Right lobe of liver (tissue), 6 donors: ENCODE results near the gene DNMBP. TPM values are rescaled to one million over a fixed set of nuclear protein-coding genes. Genes with fewer than 3 reads are reported as not detected.

Experiments used
- ATAC-seq, 4 donors: fragments of 200-7000 bp; cut with Tn5 transposase; one replicate each; pipeline ENCODE4 v1.9.1; 2020; ENCODE audit warnings: mild to moderate bottlenecking in 4 of 4, moderate library complexity in 4 of 4
- DNase-seq, 3 donors: peaks; one replicate each; pipeline ENCODE4 v3.0.0-alpha.2; 2020
- H3K27ac ChIP-seq, 3 donors: fragments of 200-600 bp; one replicate each; pipeline ENCODE4 v1.8.0; 2022
- H3K27me3 ChIP-seq, 2 donors: fragments of 200-600 bp; one replicate each; pipeline ENCODE4 v1.8.0; 2022
- H3K36me3 ChIP-seq, 4 donors: fragments of 200-600 bp; sonication (generic) in 1 of 4; one replicate each; pipeline versions ENCODE4 v1.5.1 to v1.8.0; 2017 to 2022; ENCODE audit warnings: control low read depth in 1 of 4
- H3K4me1 ChIP-seq, 4 donors: fragments of 200-600 bp; sonication (generic) in 1 of 4; one replicate each; pipeline versions ENCODE4 v1.5.1 to v1.8.0; 2017 to 2022; ENCODE audit warnings: control low read depth in 1 of 4
- H3K4me3 ChIP-seq, 3 donors: fragments of 200-600 bp; one replicate each; pipeline ENCODE4 v1.8.0; 2022
- H3K9me3 ChIP-seq, 4 donors: fragments of 200-600 bp; sonication (generic) in 1 of 4; one replicate each; pipeline versions ENCODE4 v1.5.1 to v1.8.0; 2017 to 2022; ENCODE audit warnings: control low read depth in 1 of 4
- POLR2A ChIP-seq: fragments of 450-650 bp; IDR thresholded peaks from one replicate; pipeline ENCODE4 v1.6.1; 2017; ENCODE audit warnings: antibody characterized with exemption, mild to moderate bottlenecking
- WGBS: methylation state at CpG from one replicate; pipeline ENCODE4 v1.1.6; 2018; ENCODE audit warnings: low coverage, low lambda C conversion rate; ENCODE audit not compliant: insufficient coverage; ENCODE audit errors: missing lambda C conversion rate; 5-methylcytosine and 5-hydroxymethylcytosine counted together
- intact Hi-C, 2 donors: fragments of 100-400 bp; cut with DNase I; formaldehyde crosslinking; loops; one replicate each; pipeline versions ENCODE4 v1.11.2 to v1.14.1; 2022
- total RNA-seq, 6 experiments: library from RNA; depleted of rRNA in 2 of 6; stranded (reverse); fragments of >200 nt in 2 of 6; fragmentation: NEBNext Ultra II Directional in 3 of 6; extraction: Animal tissue kit (Norgen Biotek cat#: 25700) in 3 of 6; gene quantifications; one replicate each; pipeline versions ENCODE4 v1.1.0 to v1.2.4, GENCODE V29; 2016 to 2023
- TF ChIP-seq, protein P1 (sequence below), 4 donors: fragments of 200-600 bp in 3 of 4; fragments of 450-650 bp in 1 of 4; IDR thresholded peaks; one replicate each; pipeline versions ENCODE4 v1.5.1 to v1.8.0; 2016 to 2022; ENCODE audit warnings: antibody characterized with exemption in 4 of 4, mild to moderate bottlenecking in 2 of 4
- donor health status: DM: no; HTN: yes; CAD: no.
- donor health status: DM: no; HTN: no; CAD: no.
- donor health status: DM: no; HTN: no; CAD: no.
- donor health status: DM: no; HTN: yes; CAD: no.
- donor health status: DM: no; HTN: yes; CAD: no.

The DNMBP gene
- total RNA-seq, 6 experiments from 2014 or later: 7.9 to 12.7 (median 9.9) TPM

DNA sequence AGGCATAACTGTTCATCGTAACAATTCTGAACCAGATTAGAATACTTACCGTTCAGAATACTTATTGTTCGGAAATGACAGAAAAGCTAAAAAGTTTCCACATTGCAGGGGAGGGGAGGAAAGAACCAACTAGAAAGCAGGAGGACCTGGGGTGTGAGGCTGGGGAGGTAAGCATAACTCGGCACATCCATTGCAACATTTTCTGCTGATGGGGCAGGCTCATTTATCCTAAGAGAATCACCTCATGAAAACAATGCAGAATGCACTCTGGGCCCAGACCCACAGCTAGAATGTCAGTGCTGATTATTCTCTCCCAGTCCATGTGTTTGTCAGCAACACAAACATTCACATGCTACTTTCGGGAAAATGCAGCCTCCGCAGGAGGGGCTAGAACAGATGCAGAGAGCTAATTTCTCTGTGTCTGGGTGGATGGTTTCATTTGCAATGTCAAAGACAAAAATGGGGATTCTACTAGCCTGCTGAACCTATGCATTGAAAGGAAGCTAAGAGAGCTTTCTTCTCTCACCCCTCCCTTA is 9.6 kb downstream of the DNMBP start:
- no peak overlapping the region for H3K4me3 ChIP-seq
- intact Hi-C loops: no loop called here
- ATAC-seq (no peak), DNase-seq (no peak)
- H3K36me3 ChIP-seq: no peaks in the 10 kb centered on the region
- no peaks in the 10 kb centered on the region for H3K27me3 ChIP-seq
- 86% methylated on average over 4 of the region's 6 CpGs for WGBS
- TF ChIP-seq POLR2A: no peak
- TF ChIP-seq, protein P1, sequence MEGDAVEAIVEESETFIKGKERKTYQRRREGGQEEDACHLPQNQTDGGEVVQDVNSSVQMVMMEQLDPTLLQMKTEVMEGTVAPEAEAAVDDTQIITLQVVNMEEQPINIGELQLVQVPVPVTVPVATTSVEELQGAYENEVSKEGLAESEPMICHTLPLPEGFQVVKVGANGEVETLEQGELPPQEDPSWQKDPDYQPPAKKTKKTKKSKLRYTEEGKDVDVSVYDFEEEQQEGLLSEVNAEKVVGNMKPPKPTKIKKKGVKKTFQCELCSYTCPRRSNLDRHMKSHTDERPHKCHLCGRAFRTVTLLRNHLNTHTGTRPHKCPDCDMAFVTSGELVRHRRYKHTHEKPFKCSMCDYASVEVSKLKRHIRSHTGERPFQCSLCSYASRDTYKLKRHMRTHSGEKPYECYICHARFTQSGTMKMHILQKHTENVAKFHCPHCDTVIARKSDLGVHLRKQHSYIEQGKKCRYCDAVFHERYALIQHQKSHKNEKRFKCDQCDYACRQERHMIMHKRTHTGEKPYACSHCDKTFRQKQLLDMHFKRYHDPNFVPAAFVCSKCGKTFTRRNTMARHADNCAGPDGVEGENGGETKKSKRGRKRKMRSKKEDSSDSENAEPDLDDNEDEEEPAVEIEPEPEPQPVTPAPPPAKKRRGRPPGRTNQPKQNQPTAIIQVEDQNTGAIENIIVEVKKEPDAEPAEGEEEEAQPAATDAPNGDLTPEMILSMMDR (IDR thresholded peaks at IDR 0.05): no peak
- H3K4me1 ChIP-seq: peaks cover 0 to 5% (median 0%) of the 10 kb centered on the region in 4 donors
- H3K27ac ChIP-seq: no peak overlapping the region
- H3K9me3 ChIP-seq: no peaks in the 10 kb centered on the region

DNA sequence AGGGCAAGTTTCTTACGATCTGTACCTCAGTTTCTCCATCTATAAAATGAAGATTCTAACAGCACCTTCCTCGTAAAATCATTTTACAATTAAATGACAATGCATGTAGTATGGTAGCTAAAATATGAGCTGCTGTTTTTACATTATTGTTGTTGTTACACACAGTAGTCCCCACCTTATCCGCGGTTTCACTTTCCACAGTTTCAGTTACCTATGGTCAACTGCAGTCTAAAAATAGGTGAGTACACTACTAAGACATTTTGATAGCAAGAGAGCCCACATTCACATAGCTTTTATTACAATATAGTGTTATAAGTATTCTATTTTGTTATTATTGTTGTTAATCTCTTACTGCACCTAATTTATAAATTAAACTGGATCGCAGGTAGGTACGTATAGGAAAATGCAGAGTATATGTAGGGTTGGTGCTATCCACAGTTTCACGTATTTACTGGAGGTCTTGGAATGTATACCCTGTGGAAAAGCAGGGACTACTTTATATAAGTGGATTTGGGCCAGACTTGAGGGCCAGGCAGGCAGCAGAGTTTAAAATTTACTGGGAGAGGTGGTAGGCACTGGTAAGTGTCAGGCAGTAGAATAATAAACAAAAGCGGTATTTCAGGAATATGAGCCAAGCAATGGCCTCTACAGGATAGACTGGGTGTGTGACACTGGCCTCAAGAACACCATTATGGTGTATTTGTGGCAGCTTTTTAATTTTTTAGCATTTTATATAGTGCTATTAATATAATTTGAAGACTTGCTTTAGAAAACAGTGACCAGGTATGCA is 10.2 kb downstream of the DNMBP start:
- DNase-seq (no peak), ATAC-seq (no peak)
- Histone ChIP-seq H3K27ac (no peak overlapping the region), H3K4me1 (peaks cover 0 to 5% (median 0%) of the 10 kb centered on the region in 4 donors), H3K4me3 (no peak overlapping the region), H3K9me3 (no peaks in the 10 kb centered on the region), H3K36me3 (no peaks in the 10 kb centered on the region), H3K27me3 (no peaks in the 10 kb centered on the region)
- intact Hi-C loops: no loop called here
- TF ChIP-seq POLR2A: no peak
- TF ChIP-seq, protein P1 (IDR thresholded peaks at IDR 0.05): no peak
- WGBS: 91% methylated on average over 8 of the region's 8 CpGs

DNA sequence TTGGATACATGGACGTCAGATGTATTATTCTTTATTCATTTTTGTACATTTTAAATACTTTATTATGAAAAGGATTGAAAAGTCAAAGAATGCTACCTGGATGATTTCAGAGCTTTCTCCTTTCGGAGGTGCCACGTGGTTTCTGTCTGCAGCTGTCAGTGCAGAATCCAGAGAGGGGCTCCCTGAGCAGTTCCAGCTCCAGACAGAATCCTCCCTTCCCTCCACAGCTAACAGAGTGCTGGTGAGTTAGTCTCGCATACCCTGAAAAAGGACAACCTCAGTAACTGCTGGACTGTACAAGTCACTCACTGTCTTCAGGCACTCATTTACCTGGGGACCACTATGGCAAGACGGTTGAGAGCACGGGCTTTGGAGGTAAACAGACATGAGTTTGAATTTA is 10.9 kb downstream of the DNMBP start:
- TF ChIP-seq, protein P1 (IDR thresholded peaks at IDR 0.05): no peak
- intact Hi-C loops: no loop called here
- no peak overlapping the region for H3K4me3 ChIP-seq
- no peak overlapping the region for H3K27ac ChIP-seq
- ATAC-seq: no peak
- peaks cover 0 to 5% (median 0%) of the 10 kb centered on the region in 4 donors for H3K4me1 ChIP-seq
- no peaks in the 10 kb centered on the region for H3K36me3 ChIP-seq
- no peaks in the 10 kb centered on the region for H3K9me3 ChIP-seq
- no peak for DNase-seq
- 97% methylated on average over 5 of the region's 6 CpGs for WGBS
- no peaks in the 10 kb centered on the region for H3K27me3 ChIP-seq

DNA sequence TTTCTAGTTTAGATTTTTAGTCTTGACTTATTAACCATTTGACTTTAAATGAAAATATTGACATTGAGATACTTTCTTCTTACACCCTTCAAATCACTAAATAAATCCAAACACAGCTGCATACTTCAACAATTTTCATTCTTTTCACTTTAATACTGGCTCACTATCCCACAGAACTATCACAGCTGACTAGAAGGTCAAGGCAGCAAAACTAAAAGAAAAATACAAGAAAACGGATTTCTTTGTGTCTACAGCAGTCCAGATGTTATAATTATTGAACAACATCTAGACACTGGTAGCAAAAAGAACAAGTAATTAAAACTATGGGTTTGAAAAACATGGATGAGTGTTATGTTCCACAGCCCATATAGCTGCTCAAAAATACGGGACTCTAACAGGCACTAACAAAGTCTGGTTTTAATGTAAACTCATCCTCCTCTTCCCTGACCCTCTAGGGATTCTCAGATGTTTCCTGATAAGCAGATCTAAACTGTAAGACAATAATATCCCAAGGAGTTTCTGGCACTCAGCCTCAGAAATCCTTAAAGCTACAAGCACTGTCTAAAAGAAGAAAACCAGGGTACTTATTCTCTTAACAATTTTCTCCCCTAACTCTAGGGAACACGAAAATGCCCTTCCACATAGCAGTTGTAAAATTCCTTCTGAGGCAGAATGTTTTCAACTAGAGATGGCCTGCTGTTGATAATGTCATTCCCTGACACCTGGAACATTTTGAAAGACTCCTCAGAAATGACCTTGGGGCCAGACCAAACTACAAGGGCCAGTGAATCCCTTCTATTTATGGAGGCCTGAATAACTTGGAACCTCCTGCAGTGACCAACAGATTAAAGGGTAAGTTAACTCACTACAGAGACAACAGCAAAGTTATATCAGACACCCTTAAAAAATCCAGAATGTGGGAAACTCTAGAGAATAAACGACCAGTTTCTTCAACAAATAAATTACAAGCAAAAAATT is 12.8 kb downstream of the DNMBP start:
- H3K4me1 ChIP-seq: peaks cover 0 to 5% (median 0%) of the 10 kb centered on the region in 4 donors
- DNase-seq (no peak), ATAC-seq (no peak)
- no peaks in the 10 kb centered on the region for H3K27me3 ChIP-seq
- no peaks in the 10 kb centered on the region for H3K36me3 ChIP-seq
- TF ChIP-seq, protein P1 (IDR thresholded peaks at IDR 0.05): no peak
- no peak for TF ChIP-seq POLR2A
- intact Hi-C loops: no loop called here
- WGBS: 50% methylated on average over 4 of the region's 4 CpGs
- no peaks in the 10 kb centered on the region for H3K9me3 ChIP-seq
- H3K27ac ChIP-seq: no peak overlapping the region
- H3K4me3 ChIP-seq: no peak overlapping the region
